HG03045 (cell line): ENCODE results near the gene MOBP.

Source experiments
- ATAC-seq: cut with Tn5 transposase; IDR thresholded peaks from one replicate; pipeline ENCODE4 v1.9.1; 2021; ENCODE audit warnings: mild to moderate bottlenecking, moderate library complexity; ENCODE audit not compliant: unreplicated experiment

Gene MOBP

DNA sequence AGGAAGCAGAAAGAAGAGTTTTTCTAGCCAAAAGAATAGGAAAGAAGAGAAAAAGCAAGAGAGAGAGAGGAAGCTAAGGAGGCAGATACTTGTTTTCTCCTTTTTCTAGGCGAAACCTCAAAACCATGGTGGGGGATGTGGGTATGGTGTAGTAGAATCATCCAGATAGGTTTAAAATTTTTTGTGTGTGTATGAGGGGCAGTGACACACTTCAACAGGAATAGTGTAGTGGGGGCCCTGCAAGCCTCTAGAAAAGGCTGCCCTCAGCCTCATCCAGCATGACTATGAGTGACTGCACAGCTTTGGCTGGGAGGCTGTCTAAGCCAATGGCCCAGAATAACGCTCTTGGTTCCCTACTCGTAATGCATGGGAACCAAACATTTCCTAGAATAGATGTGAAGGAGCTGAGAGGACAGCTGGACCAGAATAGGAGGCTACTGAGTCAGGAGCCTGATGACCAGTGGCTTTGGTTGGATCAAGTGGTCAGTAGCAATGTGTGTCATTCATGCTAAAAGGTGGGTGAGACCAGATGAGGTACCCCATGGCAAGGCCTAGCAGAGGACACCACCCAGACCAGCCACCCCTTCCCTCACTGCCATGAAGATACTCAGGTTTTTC is 24.4 kb downstream of the MOBP start:
- ATAC-seq: no peak

DNA sequence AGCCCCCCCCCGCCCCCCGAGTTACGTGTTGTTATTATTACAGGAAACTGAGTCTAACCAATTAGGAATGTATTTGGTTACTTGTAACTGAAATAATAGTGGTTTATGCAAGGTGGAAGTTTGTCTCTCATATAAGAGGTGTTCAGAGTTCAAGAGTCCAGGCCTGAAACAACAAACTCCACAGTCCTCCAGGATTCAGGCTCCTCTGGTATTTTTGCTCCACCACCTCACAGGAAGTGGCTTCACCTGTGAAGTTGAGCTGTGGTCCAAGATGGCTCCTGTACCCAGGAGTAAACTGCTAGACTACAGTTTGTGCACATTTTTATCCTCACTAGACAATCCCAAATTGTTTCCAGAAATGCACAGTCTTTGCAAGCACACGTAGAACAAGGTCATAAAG is 27.3 kb downstream of the MOBP start:
- no peak for ATAC-seq

DNA sequence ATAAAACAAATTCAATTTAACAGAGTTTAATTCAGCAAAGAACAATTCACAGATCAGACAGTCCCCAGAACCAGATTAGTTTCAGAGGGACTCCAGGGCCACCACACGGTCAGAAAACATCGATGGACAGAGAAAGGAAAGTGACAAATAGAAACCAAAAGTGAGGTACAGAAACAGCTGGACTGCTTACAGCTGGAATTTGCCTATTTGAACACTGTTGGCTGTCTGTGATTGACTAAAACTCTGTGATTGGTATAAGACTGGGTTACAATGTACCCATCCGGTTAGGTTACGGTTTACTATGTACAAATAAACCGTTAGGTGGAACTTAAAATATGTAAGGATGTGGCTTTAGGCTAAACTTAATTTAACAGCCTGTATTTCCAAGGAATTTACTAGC is 30.3 kb downstream of the MOBP start:
- no peak for ATAC-seq

DNA sequence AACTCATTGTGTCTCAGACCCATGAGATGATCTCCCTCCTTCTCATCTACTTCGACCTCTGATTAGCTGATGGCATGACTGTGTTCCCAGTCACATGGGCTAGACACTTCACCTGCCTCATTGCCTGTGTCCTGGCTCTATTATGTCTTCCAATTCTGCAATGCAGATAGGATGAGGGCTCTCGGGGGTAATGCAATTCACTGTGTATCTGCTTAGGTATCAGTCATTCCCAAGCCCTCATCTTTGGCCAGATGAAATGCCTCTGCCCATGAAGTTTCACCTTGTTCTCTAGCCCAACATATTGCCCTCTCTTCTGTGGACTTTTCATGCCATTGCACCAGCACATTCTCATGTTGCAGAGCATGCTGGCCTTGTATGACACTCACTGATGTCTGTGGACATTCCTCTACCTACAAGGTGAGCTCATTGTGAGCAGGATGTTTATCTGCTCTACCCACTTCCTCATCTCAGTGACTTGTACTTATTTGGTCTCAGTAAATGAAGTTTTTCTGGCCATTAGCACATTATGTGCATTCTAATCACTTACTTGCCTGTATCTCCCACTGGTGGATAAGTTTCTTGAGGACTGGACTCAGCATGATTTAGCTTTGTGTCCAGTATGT is 32.3 kb downstream of the MOBP start:
- no peak for ATAC-seq

DNA sequence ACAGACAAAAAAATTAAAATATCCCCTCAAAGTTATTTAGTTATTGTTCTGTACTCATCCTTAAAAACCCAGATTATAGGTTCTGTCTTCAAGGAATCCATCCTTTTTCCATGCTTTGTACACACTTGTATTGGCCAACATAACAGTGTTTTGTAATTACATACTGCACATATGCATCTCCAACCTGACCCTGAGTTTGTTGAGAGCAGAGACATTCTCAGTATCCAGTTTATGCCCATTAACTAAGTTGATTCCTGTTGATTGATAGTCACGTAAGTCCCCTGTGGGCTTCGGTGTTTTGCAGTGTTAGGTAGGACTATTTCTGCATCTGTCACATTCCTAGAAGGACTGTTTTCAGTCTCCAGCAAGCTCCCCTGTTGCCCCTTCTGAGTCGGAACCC is 33.6 kb downstream of the MOBP start:
- ATAC-seq: no peak

DNA sequence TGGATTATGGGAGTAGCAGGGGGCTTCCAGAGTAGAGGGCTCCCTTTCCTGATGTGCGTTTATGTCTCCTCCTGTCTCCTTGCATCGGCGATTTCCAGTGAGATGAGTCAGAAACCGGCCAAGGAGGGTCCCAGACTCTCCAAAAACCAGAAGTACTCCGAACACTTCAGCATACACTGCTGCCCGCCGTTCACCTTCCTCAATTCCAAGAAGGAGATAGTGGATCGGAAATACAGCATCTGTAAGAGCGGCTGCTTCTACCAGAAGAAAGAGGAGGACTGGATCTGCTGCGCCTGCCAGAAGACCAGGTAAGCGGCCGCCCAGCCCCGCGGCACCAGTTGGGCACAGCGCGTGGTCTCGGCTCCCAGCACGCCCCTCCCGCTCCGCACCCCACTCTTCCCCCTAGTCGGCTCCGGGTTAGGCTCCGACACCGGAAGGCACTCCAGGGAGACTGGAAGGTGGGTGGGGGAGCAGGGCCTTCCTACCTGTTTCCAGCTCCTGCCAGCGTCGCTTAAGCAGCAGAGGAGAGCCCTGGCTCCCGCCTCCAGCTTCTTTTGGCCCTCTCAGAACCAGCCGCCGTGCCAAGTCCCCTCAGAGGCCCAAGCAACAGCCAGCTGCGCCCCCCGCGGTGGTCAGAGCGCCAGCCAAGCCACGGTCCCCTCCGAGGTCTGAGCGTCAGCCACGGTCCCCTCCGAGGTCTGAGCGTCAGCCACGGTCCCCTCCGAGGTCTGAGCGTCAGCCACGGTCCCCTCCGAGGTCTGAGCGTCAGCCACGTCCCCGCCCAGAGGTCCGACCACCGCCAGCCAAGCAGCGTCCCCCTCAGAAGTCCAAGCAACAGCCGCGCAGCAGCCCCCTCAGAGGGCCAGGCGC is 34.7 kb downstream of the MOBP start:
- ATAC-seq: no peak

DNA sequence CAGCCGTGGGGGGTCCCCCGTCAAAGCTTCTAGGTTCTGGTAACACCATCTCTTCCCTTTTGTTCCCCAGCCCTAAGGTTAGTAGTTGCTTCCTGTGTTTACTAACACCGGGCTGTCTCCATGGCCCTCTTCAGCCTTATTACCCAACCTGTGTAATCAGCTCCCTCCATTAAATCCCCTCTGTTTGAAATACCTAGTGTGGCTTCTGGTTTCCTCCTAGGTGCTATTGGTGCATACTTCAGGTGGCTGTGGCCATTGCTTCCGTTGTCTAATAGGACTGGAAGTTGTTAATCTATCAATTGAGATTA is 35.3 kb downstream of the MOBP start:
- ATAC-seq: no peak

DNA sequence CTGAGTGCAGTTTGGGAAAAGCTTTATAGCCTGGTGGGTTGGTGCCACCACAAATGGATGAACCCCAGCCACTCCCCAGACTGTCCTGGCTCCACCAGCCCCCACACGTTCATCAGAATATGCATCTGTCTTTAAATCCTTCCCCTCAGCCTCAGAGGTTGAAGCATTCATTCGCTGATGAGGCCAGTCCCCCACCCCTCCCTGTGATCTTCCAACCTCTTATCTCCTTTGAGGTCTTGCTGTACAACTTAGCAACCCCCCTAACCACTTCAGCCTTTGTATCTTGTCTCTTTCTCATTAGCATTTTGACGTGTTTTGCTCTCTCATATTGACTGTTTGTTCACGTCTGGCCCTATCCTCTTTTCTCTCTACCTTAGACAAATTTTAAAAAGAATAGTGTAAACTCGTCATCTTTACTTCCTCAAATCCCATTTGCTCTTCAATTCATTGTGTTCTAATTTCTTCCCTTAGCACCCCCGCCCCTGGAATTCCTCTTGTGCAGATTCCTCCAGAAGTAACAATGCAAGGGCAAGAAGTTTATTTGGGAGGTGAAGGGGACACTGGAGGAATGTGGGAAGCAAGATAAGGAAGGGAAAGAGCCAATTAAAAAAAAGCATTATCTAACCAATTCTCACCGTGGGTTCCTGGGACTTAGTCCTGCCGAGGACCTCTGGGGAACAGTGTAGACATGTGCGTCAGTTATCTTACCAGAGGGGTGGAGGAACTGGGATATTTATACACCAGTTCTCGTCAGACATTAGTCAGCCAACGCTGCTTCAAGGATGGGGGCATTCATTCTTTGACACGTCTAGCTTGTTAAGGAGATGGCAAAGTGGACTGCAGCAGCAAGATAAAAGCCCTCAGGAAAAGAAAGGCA is 38.6 kb downstream of the MOBP start:
- ATAC-seq: no peak

DNA sequence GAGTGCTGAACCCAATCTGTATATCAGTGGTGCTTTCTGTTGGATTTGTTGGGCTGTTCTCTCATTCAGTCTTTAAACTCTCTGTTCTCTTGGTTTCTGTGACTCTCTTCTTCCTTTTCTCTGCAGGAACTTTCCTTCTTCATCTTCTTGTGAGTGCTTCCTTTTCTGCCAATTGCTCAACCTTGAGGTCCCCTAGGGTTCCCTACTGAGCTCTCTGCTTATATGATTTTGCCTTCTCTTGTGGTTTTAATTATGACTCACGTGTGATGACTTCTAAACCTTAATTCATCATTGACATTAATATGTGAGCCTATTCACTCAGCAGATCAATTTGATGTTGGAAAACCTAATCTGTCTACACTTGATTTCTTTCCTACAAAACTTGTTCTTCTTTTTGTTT is 39.4 kb downstream of the MOBP start:
- ATAC-seq: no peak

DNA sequence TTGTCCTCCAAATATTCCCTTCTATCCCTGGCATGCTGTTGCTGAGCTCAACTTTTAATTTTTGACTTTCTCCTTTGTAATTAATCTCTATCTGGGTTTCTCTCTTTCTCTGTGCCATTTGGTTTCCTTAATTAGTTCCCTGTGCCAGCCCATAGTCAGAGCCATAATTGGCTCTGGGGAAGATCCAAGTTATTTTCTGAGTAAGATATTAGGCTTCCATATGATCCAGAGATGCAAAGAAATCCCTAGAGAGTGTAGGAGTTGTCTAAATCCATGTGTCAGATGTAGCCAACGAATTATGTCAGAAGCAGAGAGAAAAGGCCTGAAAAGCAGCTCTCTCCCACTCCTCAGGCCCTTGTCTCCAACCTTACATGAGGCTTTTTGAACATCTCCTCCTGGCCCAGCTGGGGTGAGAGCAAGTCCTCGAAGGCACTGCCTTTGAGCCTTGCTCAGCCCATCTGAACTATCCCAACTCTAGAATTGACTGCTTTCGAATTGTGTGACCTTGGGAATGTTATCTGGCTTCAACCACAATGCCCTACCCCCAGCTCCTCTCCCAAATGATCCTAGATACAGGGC is 46.4 kb downstream of the MOBP start:
- ATAC-seq: no peak

DNA sequence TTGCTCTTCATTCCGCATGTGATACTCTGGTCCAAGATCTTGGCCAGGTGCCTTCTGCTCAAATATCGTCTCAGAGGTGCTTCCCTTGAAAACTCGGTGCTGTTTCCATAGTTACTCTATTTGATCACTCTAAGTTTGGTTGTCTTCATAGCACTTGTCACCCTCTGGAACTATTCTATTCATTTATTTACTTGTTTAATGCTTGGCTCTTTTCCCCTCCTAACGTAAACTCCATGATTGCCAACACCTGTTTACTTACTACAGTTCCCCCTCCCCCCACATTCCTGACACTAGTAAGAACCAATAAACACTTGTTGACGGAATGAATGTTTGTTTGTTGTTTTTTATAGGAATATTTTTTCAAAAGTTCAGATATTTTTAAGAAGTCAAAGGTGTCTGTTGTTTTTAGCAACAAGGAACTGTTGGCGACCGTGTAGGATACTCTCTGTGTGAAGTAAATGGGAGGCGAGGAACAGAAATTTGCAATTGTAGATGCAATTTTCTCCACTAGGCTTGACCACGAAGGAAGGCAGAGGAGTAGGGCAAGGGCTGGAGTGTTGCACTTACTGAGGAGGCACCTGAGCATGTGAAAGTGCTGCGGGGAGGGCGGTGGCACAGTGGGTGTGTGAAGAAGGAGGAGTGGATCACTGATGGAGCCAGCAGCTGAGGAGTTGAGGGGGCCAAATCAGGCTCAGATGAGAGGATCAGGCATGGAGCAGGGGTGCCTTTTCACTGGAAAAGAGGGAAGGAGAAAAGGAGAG is 48.4 kb downstream of the MOBP start:
- ATAC-seq: no peak

DNA sequence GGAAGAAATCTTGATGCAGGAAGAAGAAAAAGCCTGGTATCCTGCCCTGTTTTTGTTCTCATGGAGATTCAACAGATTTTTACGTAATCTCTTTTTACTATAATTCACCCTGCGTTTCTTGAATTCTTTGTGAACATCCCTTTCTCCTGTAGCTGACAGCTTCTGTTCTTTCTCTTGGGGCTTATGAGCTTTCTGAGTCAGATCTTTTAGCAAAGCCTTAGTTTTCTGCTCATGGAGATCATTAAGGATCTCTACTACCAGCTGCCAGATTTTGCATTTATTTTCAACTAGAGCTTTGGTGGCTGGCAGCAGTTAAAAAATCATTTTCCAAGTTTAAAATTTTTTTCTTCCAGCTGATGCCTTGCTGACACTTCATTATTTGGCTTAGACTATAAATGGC is 51.6 kb downstream of the MOBP start:
- no peak for ATAC-seq

DNA sequence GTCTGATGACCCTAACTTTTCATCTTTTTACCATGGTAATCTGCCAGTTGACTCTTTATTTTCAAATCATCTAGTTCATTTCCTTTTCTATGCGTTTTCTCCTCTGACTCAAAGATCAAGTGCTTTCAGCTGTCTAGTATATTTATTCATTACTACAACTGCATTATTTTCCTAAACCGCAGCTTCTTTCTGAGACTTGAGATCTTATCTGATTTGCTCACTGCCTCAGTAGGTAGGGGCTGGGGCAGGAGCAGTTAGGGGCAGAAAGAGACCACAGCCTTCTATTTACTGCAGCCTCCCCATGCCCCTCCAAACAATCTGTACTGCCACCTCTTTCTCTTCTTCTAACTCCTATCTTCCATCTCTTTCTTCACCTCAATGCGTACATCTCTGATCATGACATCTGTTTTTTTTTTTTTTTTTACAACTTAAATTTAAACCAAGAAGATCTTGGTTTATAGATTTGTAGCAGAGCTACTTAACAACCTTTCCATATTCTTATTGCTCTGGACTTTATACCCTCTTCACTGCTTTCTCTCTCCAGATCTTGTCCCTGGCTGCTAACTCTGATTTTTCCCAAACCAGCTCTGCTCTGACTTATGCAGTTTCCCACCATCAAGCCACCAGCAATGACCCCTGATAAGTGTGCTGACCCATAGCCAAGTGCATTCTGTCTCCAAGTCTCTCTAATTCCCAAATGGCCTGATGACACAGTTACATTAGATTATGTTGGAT is 52.2 kb downstream of the MOBP start:
- ATAC-seq: no peak

DNA sequence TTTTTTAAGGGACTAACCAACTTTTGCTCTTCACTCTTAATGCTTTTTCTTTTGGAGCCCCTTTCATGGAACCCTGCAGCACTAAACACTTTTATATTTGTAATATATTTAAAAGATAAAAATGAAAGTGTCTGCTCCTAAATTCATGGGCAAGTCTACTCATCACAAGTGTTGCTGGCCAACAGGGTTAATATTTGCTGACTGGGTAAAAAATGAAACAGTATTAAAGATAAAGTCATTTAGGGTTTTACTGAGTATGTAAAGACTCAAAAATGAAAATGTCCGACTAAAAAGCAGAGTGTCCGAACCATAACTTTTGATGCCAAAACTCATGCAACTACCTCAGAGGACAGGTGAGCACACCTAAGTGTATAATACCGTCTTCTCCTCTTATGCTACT is 54.0 kb downstream of the MOBP start:
- ATAC-seq: no peak

DNA sequence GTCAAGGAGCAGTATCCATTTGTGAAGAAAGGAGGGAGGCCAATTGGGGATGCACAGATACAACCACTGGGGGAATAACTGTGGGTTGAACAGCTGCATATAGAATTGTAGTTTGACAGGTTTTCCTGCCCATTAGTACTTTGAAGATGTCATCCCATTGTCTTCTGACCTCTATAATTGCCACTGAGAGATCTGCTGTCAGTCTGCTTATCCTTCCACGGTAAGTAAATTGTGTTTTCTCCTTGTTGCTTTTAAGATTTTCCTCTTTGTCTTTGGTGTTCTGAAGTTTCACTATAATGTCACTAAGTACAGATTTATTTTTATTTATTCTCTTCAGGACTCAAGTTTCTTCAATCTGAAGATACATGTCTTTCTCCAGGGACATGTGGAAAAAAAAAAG is 56.6 kb downstream of the MOBP start:
- no peak for ATAC-seq

DNA sequence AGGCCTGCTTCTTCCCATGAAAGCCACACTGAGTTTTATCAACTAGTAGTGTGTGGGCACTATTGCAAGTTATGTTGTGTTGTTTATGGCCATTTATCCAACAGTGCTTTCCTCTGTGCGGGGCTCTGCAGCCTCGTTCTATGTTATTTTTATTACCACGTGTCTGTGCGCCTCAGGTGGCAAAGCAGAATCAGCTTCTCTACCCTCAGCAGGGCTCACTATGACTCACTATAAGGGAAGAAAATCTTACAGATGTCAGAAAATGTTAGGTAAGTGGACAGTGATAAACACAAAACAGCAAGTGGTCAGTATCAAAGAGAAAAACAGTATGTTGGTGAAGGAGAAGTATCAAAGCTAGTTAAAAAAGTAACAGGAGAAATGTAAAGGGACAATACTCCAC is 61.4 kb downstream of the MOBP start:
- ATAC-seq: no peak

DNA sequence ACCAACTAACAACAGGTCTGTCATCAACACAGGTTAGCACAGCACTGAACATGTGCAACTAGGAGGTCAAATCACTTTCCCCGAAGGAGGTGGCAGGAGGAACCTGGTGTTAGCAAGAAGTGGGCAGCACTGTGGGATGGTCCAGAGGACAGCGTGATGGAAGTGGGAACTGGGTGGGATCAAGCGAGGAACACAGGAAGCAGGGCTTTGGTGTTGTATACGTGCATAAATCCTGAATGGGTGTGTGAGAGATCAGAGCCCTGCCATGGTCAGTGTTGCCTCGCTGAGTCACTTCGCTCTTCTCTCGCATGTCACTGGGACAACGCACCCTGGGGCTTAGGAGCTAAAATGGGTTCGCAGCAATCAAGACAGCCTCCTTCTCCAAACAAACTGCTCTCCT is 62.1 kb downstream of the MOBP start:
- no peak for ATAC-seq

DNA sequence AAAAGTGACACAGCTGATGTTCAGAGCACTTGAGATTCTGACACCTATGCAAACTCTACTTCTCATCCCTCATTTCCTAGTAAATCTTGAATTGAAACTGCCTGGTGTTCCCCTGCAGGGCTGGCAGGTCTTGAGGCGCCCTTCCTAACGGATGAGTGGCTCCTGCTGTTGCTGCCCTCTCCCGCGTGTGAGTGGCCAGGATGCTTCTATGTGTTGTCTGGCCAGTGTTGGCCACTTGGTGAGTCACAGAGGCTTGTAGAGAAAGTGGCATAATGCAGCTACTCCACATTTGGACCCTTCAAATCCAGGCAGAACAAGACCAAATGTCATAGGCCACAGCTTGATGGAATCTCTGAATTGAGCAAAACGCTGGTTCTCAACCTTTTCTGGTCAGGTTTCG is 63.6 kb downstream of the MOBP start:
- no peak for ATAC-seq

DNA sequence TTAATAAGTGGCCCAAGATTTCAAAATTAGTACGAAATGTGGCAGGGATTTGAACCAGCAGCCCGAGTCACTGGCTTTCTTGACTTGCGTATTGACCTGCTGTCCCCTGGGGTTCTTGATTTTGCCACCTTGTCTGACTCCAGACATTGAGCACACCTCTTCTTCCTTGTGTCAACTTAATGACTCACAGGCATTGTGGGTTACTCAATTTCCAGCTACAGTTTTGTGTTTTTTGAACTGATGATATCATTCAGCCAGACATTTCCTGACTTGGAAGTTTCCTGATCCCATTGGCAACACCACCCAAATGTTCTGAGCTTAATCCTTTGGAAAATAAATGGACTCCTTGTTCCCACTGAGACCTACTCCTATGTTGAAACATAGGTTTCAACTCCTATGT is 64.2 kb downstream of the MOBP start:
- ATAC-seq: no peak

DNA sequence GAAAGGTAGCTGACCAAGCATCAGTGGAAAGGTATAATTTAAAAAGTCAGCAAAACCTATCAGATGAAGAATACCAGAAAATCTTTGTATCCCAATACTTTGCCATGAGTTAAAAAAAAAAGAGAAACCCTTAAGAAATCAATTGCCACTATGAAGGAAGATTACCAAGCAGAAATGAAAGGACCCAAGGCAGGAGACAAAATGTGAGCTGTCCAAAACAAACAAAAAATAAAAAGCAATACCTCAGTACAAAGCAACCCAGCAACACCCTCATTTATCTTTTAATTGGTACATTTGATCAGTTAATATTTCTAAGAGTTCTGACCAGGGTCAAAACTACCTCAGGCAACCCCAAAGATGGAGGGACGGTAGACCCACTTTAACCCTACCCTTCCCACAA is 65.3 kb downstream of the MOBP start:
- ATAC-seq: no peak
